ENCODE measurements around the gene ADD2.

Gene ADD2

GRCh38 chr2:70718736-70719135 is 49.3 kb downstream of the ADD2 start:
- Histone ChIP-seq H4K8ac (ENCODE audit: low read length) (no peak overlapping the region), H2AFZ (ENCODE audit: low read depth, low read length) (no peak overlapping the region), H3K36me3 (ENCODE audit: control insufficient read depth in 1 of 2, insufficient read depth in 2 of 2, low read depth in 1 of 2, low read length in 2 of 2) (no peaks in the 10 kb centered on the region), H2BK15ac (ENCODE audit: low read depth, poor library complexity, severe bottlenecking) (no peak overlapping the region), H3K9ac (ENCODE audit: low read length) (no peak overlapping the region), H3K27ac (ENCODE audit: low read length, poor library complexity, severe bottlenecking) (no peak overlapping the region), H3K18ac (ENCODE audit: low read depth in 1 of 2, low read length in 2 of 2) (no peak overlapping the region), H3K27me3 (ENCODE audit: control insufficient read depth in 1 of 2, insufficient read depth in 1 of 2, low read length in 2 of 2) (peaks cover 26 to 63% of the 10 kb centered on the region in 2 experiments), H3K4me2 (ENCODE audit: low read length, poor library complexity, severe bottlenecking) (no peak overlapping the region), H2BK5ac (ENCODE audit: low read depth, low read length, poor library complexity, severe bottlenecking) (no peak overlapping the region), H3K4me3 (ENCODE audit: insufficient read depth in 1 of 2, low read depth in 1 of 2, low read length in 2 of 2) (no peak overlapping the region), H3K79me1 (replicated peaks; ENCODE audit: low read length, poor library complexity, severe bottlenecking) (no peaks in the 10 kb centered on the region), H2AK5ac (ENCODE audit: low read length, severe bottlenecking) (no peak overlapping the region), H2BK120ac (ENCODE audit: low read depth, low read length) (no peak overlapping the region), H3K9me3 (ENCODE audit: control insufficient read depth, low read length) (no peaks in the 10 kb centered on the region), H4K91ac (ENCODE audit: low read length) (no peak overlapping the region), H2BK12ac (ENCODE audit: low read length in 2 of 2) (no peak overlapping the region), H3K4me1 (ENCODE audit: control insufficient read depth, insufficient read depth, low read depth, low read length) (no peaks in the 10 kb centered on the region), H3K4ac (ENCODE audit: low read depth in 1 of 2, low read length in 2 of 2) (no peak overlapping the region), H3K23ac (ENCODE audit: low read length in 2 of 2) (no peak overlapping the region), H3K14ac (ENCODE audit: low read length in 2 of 2) (no peak overlapping the region)
- DNase-seq = no peak
- WGBS = 91% methylated on average over 2 of the region's 2 CpGs

- no peak overlapping the region for H3K14ac ChIP-seq (ENCODE audit: low read length in 2 of 2)
- no peak overlapping the region for H4K8ac ChIP-seq (ENCODE audit: low read length)
- H3K79me1 ChIP-seq (replicated peaks; ENCODE audit: low read length, poor library complexity, severe bottlenecking) = no peaks in the 10 kb centered on the region
- H3K18ac ChIP-seq (ENCODE audit: low read depth in 1 of 2, low read length in 2 of 2) = no peak overlapping the region
- no peaks in the 10 kb centered on the region for H3K4me1 ChIP-seq (ENCODE audit: control insufficient read depth, insufficient read depth, low read depth, low read length)
- no peak overlapping the region for H2BK15ac ChIP-seq (ENCODE audit: low read depth, poor library complexity, severe bottlenecking)
- no peak overlapping the region for H3K4ac ChIP-seq (ENCODE audit: low read depth in 1 of 2, low read length in 2 of 2)
- DNase-seq = no peak
- WGBS = 100% methylated on average over 1 of the region's 2 CpGs
- H3K27me3 ChIP-seq (ENCODE audit: control insufficient read depth in 1 of 2, insufficient read depth in 1 of 2, low read length in 2 of 2) = peaks cover 26 to 62% of the 10 kb centered on the region in 2 experiments
- no peak overlapping the region for H2AK5ac ChIP-seq (ENCODE audit: low read length, severe bottlenecking)
- H3K9ac ChIP-seq (ENCODE audit: low read length) = no peak overlapping the region
- no peaks in the 10 kb centered on the region for H3K36me3 ChIP-seq (ENCODE audit: control insufficient read depth in 1 of 2, insufficient read depth in 2 of 2, low read depth in 1 of 2, low read length in 2 of 2)
- H4K91ac ChIP-seq (ENCODE audit: low read length) = no peak overlapping the region
- H2BK12ac ChIP-seq (ENCODE audit: low read length in 2 of 2) = no peak overlapping the region
- no peak overlapping the region for H3K23ac ChIP-seq (ENCODE audit: low read length in 2 of 2)
- H2BK5ac ChIP-seq (ENCODE audit: low read depth, low read length, poor library complexity, severe bottlenecking) = no peak overlapping the region
- H3K4me2 ChIP-seq (ENCODE audit: low read length, poor library complexity, severe bottlenecking) = no peak overlapping the region
- no peak overlapping the region for H2BK120ac ChIP-seq (ENCODE audit: low read depth, low read length)
- H3K4me3 ChIP-seq (ENCODE audit: insufficient read depth in 1 of 2, low read depth in 1 of 2, low read length in 2 of 2) = no peak overlapping the region
- no peak overlapping the region for H2AFZ ChIP-seq (ENCODE audit: low read depth, low read length)
- H3K9me3 ChIP-seq (ENCODE audit: control insufficient read depth, low read length) = no peaks in the 10 kb centered on the region
- H3K27ac ChIP-seq (ENCODE audit: low read length, poor library complexity, severe bottlenecking) = no peak overlapping the region
Measured at GRCh38 chr2:70718241-70718640, 49.8 kb downstream of the ADD2 start.

- Histone ChIP-seq H3K4me3 (ENCODE audit: insufficient read depth in 1 of 2, low read depth in 1 of 2, low read length in 2 of 2) (no peak overlapping the region), H3K79me1 (replicated peaks; ENCODE audit: low read length, poor library complexity, severe bottlenecking) (no peaks in the 10 kb centered on the region), H3K36me3 (ENCODE audit: control insufficient read depth in 1 of 2, insufficient read depth in 2 of 2, low read depth in 1 of 2, low read length in 2 of 2) (no peaks in the 10 kb centered on the region), H3K4me1 (ENCODE audit: control insufficient read depth, insufficient read depth, low read depth, low read length) (no peaks in the 10 kb centered on the region), H3K27me3 (ENCODE audit: control insufficient read depth in 1 of 2, insufficient read depth in 1 of 2, low read length in 2 of 2) (peaks cover 26 to 61% of the 10 kb centered on the region in 2 experiments), H3K9me3 (ENCODE audit: control insufficient read depth, low read length) (no peaks in the 10 kb centered on the region), H3K23ac (ENCODE audit: low read length in 2 of 2) (no peak overlapping the region), H3K14ac (ENCODE audit: low read length in 2 of 2) (no peak overlapping the region), H2BK15ac (ENCODE audit: low read depth, poor library complexity, severe bottlenecking) (no peak overlapping the region), H3K9ac (ENCODE audit: low read length) (no peak overlapping the region), H2AFZ (ENCODE audit: low read depth, low read length) (no peak overlapping the region), H3K4me2 (ENCODE audit: low read length, poor library complexity, severe bottlenecking) (no peak overlapping the region), H4K8ac (ENCODE audit: low read length) (no peak overlapping the region), H4K91ac (ENCODE audit: low read length) (no peak overlapping the region), H2AK5ac (ENCODE audit: low read length, severe bottlenecking) (no peak overlapping the region), H2BK12ac (ENCODE audit: low read length in 2 of 2) (no peak overlapping the region), H2BK5ac (ENCODE audit: low read depth, low read length, poor library complexity, severe bottlenecking) (no peak overlapping the region), H3K27ac (ENCODE audit: low read length, poor library complexity, severe bottlenecking) (no peak overlapping the region), H2BK120ac (ENCODE audit: low read depth, low read length) (no peak overlapping the region), H3K18ac (ENCODE audit: low read depth in 1 of 2, low read length in 2 of 2) (no peak overlapping the region), H3K4ac (ENCODE audit: low read depth in 1 of 2, low read length in 2 of 2) (no peak overlapping the region)
- no peak for DNase-seq
- WGBS = 87% methylated on average over 7 of the region's 7 CpGs
Measured at GRCh38 chr2:70717431-70718038, 50.5 kb downstream of the ADD2 start.

- DNase-seq = no peak
- H2AK5ac ChIP-seq (ENCODE audit: low read length, severe bottlenecking) = no peak overlapping the region
- no peak overlapping the region for H3K4me2 ChIP-seq (ENCODE audit: low read length, poor library complexity, severe bottlenecking)
- H3K23ac ChIP-seq (ENCODE audit: low read length in 2 of 2) = no peak overlapping the region
- no peaks in the 10 kb centered on the region for H3K9me3 ChIP-seq (ENCODE audit: control insufficient read depth, low read length)
- 54% methylated on average over 2 of the region's 3 CpGs for WGBS
- no peak overlapping the region for H4K91ac ChIP-seq (ENCODE audit: low read length)
- H3K4me1 ChIP-seq (ENCODE audit: control insufficient read depth, insufficient read depth, low read depth, low read length) = no peaks in the 10 kb centered on the region
- no peak overlapping the region for H2BK5ac ChIP-seq (ENCODE audit: low read depth, low read length, poor library complexity, severe bottlenecking)
- H2BK120ac ChIP-seq (ENCODE audit: low read depth, low read length) = no peak overlapping the region
- H3K14ac ChIP-seq (ENCODE audit: low read length in 2 of 2) = no peak overlapping the region
- H3K36me3 ChIP-seq (ENCODE audit: control insufficient read depth in 1 of 2, insufficient read depth in 2 of 2, low read depth in 1 of 2, low read length in 2 of 2) = no peaks in the 10 kb centered on the region
- peaks cover 26 to 61% of the 10 kb centered on the region in 2 experiments for H3K27me3 ChIP-seq (ENCODE audit: control insufficient read depth in 1 of 2, insufficient read depth in 1 of 2, low read length in 2 of 2)
- H3K4ac ChIP-seq (ENCODE audit: low read depth in 1 of 2, low read length in 2 of 2) = no peak overlapping the region
- H2BK12ac ChIP-seq (ENCODE audit: low read length in 2 of 2) = no peak overlapping the region
- H2BK15ac ChIP-seq (ENCODE audit: low read depth, poor library complexity, severe bottlenecking) = no peak overlapping the region
- no peak overlapping the region for H3K4me3 ChIP-seq (ENCODE audit: insufficient read depth in 1 of 2, low read depth in 1 of 2, low read length in 2 of 2)
- H4K8ac ChIP-seq (ENCODE audit: low read length) = no peak overlapping the region
- no peak overlapping the region for H3K9ac ChIP-seq (ENCODE audit: low read length)
- no peaks in the 10 kb centered on the region for H3K79me1 ChIP-seq (replicated peaks; ENCODE audit: low read length, poor library complexity, severe bottlenecking)
- no peak overlapping the region for H3K27ac ChIP-seq (ENCODE audit: low read length, poor library complexity, severe bottlenecking)
- H2AFZ ChIP-seq (ENCODE audit: low read depth, low read length) = no peak overlapping the region
- H3K18ac ChIP-seq (ENCODE audit: low read depth in 1 of 2, low read length in 2 of 2) = no peak overlapping the region
Measured at GRCh38 chr2:70716951-70717350, 51.0 kb downstream of the ADD2 start.

Measured in mesenchymal stem cell (in vitro differentiated cells and primary cell).